ENCODE results near the gene KCTD11.

Gene KCTD11

DNA sequence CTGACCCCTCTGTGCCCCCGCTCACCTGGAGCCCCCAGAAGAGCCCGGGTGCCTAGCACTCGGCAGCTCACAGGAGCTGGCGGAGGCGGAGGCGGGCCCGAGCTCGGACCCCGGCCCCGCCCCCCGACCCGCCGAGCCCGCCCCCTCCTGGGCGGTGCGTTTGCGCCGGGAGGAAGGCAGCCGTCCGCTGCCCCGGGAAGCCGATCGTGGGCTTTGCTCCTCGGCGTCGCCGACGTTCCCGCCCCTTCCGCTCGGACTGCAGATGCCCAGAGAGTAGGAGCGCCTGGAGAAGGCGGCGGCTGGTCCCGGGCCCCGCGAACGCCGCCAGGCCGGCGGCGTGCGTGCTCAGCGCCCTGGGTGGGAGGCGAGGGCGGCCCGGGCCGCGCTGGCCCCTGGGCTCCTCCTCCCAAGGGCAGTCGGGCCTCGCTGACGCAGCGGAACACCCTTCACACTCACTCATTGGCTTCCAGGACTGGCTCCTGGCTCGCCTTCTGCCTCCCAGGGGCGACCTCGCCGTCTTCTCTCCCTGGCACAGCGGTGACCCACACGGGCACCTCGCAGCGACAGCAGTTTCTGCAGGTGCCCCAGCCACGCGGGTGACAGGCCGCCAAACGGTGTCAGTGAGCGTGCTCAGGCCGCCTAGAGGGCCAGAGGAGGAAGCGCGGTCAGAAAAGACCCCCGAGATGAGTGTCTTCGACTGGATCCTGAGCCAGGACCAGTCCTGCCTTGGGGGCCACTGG is 42.7 kb downstream of the KCTD11 start, which contains the start of gene PLSCR3:
PLSCR3 (minus strand) TSS at position 74 of the 740 bp plus-strand sequence. CDS start 415 bp downstream, outside the sequence.
- peak; percentile 96 for DNase-seq (ENCODE audit: extremely low spot score)
- ChIA-PET POLR2A (interaction anchor here (1.0 kb wide), 1 partner anchor 9 kb away, joined by 10 read pairs; the partner anchor contains the start of gene TMEM256), CTCF (interaction anchor here (1.3 to 1.9 kb wide), 4 partner anchors 8 to 39 kb away, joined by 3 to 5 read pairs (median 4); partner anchors contain the start of genes TMEM256 and TMEM95)
- no peak for TF ChIP-seq CTCF (IDR thresholded peaks at IDR 0.05; ENCODE audit: control extremely low read depth, extremely low read depth, low read depth, missing control alignments)

GRCh38 chr17:7396147-7396546 is 44.2 kb downstream of the KCTD11 start:
- POLR2A ChIA-PET, result interaction anchor here (0.6 kb wide), 1 partner anchor 135 kb away, joined by 3 read pairs; no protein-coding TSS in a partner anchor
- no peak for DNase-seq (ENCODE audit: extremely low spot score)
- TF ChIP-seq CTCF (IDR thresholded peaks at IDR 0.05; ENCODE audit: control extremely low read depth, extremely low read depth, low read depth, missing control alignments), result no peak
- CTCF ChIA-PET, result interaction anchor here (1.0 to 1.9 kb wide), 2 partner anchors 10 to 183 kb away, joined by 3 to 4 read pairs; partner anchors contain the start of gene CD68

DNA sequence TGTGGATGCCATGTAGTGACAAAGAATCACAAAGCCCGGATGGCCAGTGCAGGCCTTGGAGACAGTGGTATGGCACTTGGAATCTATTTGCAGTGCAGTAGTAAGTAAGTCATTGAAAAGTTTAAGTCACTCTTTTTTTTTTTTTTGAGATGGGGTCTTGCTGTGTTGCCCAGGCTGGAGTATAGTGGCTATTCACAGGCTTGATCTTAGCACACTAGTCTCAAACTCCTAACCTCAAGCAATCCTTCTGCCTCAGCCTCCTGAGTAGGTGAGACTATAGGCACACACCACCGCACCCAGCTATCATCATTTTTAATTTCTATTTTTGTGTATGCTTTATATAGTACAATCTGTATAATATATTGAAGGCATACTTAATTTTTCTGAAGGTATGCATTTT is 46.6 kb downstream of the KCTD11 start:
- TF ChIP-seq CTCF (IDR thresholded peaks at IDR 0.05; ENCODE audit: control extremely low read depth, extremely low read depth, low read depth, missing control alignments), result no peak
- DNase-seq (ENCODE audit: extremely low spot score), result no peak
- ChIA-PET CTCF (interaction anchor here (1.2 to 3.2 kb wide), 4 partner anchors 8 to 190 kb away, joined by 3 to 12 read pairs (median 4); no protein-coding TSS in a partner anchor), POLR2A (interaction anchor here (0.6 kb wide), 2 partner anchors 23 to 149 kb away, joined by 3 read pairs; no protein-coding TSS in a partner anchor)

GRCh38 chr17:7403043-7403726 is 51.2 kb downstream of the KCTD11 start:
- POLR2A ChIA-PET, result interaction anchor here (0.6 to 2.3 kb wide), 9 partner anchors 9 to 483 kb away, joined by 3 to 10 read pairs (median 6); partner anchors contain the start of genes MPDU1, PLSCR3 and POLR2A
- CTCF ChIA-PET, result interaction anchor here (0.8 to 2.1 kb wide), 10 partner anchors 9 to 186 kb away, joined by 3 to 10 read pairs (median 3); partner anchors contain the start of genes PLSCR3, SOX15, TMEM102 and TMEM95
- no peak for DNase-seq (ENCODE audit: extremely low spot score)
- no peak for TF ChIP-seq CTCF (IDR thresholded peaks at IDR 0.05; ENCODE audit: control extremely low read depth, extremely low read depth, low read depth, missing control alignments)

DNA sequence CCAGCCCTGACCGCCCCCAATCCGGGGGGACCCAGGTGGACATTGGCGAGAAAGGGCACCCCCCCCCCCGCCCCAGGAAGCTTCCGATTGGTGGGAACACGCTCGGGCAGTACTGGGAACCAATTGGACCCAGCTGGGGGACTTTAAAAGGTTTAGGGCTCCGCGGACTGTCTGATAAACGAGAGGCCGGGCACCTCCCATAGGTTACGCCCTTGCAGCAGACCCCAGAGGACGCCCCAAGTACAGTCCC is 51.7 kb downstream of the KCTD11 start:
- TF ChIP-seq CTCF (IDR thresholded peaks at IDR 0.05; ENCODE audit: control extremely low read depth, extremely low read depth, low read depth, missing control alignments), result no peak
- POLR2A ChIA-PET, result interaction anchor here (0.6 to 2.3 kb wide), 15 partner anchors 9 to 482 kb away, joined by 3 to 10 read pairs (median 4); partner anchors contain the start of genes CD68, GPS2, MPDU1 and PLSCR3
- DNase-seq (ENCODE audit: extremely low spot score), result no peak
- CTCF ChIA-PET, result interaction anchor here (0.8 to 2.1 kb wide), 7 partner anchors 9 to 186 kb away, joined by 3 to 10 read pairs (median 4); partner anchors contain the start of genes PLSCR3, SOX15 and TMEM95
